Measurements from ENCODE around the gene PSMA5. TPM values are rescaled to one million over a fixed set of nuclear protein-coding genes. Genes with fewer than 3 reads are reported as not detected.

PSMA5 gene
- total and polyA plus RNA-seq, 10 of the 15 experiments (the other 5 are each of a cell fraction or from before 2014, with no cell fraction given) = 58.7 to 271 (median 187) TPM

- TF ChIP-seq TARDBP (IDR thresholded peaks at IDR 0.05; ENCODE audit: borderline replicate concordance) (no peak), E2F4 (IDR thresholded peaks at IDR 0.05; ENCODE audit: low read depth, low read length) (no peak)
These were observed 18.1 kb upstream of the PSMA5 start (continued) for GRCh38 chr1:109444346-109444745.

- DNase-seq (ENCODE audit: low read depth, low spot score) (no peak), ATAC-seq (no peak), FAIRE-seq (no peak)
- Histone ChIP-seq H3K27ac (ENCODE audit: control insufficient read depth, insufficient read depth) (no peak overlapping the region), H3K36me3 (ENCODE audit: control insufficient read depth in 2 of 2, insufficient read depth in 2 of 2, low read length in 1 of 2) (no peaks in the 10 kb centered on the region), H3K27me3 (replicated peaks in 1 of 2; ENCODE audit: control insufficient read depth in 2 of 2, insufficient read depth in 2 of 2, low read length in 1 of 2) (no peaks in the 10 kb centered on the region), H4K20me1 (ENCODE audit: control insufficient read depth, insufficient read depth) (no peaks in the 10 kb centered on the region), H3K4me3 (no peak overlapping the region), H3K79me2 (ENCODE audit: control insufficient read depth, insufficient read depth, low read length) (no peaks in the 10 kb centered on the region), H3K4me2 (ENCODE audit: control insufficient read depth, insufficient read depth) (no peak overlapping the region), H3K9ac (ENCODE audit: control insufficient read depth, insufficient read depth, low read length) (no peak overlapping the region), H3K9me3 (replicated peaks; ENCODE audit: control insufficient read depth, insufficient read depth, low read length) (no peaks in the 10 kb centered on the region), H2AFZ (ENCODE audit: control insufficient read depth, low read depth, low read length) (no peak overlapping the region), H3K4me1 (ENCODE audit: control insufficient read depth, insufficient read depth, low read length) (no peaks in the 10 kb centered on the region)
- 43% methylated on average over 2 of the region's 2 CpGs for WGBS (ENCODE audit: insufficient coverage, insufficient replicate concordance, low lambda C conversion rate, missing lambda C conversion rate)
- ChIA-PET RAD21 (ENCODE audit: unreplicated experiment) (no interaction called here), CTCF (no interaction called here), SMC1A (ENCODE audit: uncharacterized antibody, unreplicated experiment) (no interaction called here), POLR2A (no interaction called here)
- in situ Hi-C loops (cut with MboI) (no loop called here), intact Hi-C loops (cut with micrococcal nuclease; ENCODE audit: unreplicated experiment) (no loop called here)
- TF ChIP-seq FOXK2 (IDR thresholded peaks at IDR 0.05) (no peak), ATF7 (IDR thresholded peaks at IDR 0.05; ENCODE audit: low read depth) (no peak), WRNIP1 (IDR thresholded peaks at IDR 0.05; ENCODE audit: borderline replicate concordance, low read depth, low read length) (no peak), HCFC1 (IDR thresholded peaks at IDR 0.05; ENCODE audit: low read length) (no peak), BCL11A (IDR thresholded peaks at IDR 0.05; ENCODE audit: low read depth, low read length) (no peak), RAD51 (IDR thresholded peaks at IDR 0.05) (no peak), PRDM15 (CRISPR knock-in tag; IDR thresholded peaks at IDR 0.05) (no peak), E2F4 (IDR thresholded peaks at IDR 0.05; ENCODE audit: low read depth, low read length) (no peak), TARDBP (IDR thresholded peaks at IDR 0.05; ENCODE audit: borderline replicate concordance) (no peak), HDGF (IDR thresholded peaks at IDR 0.05) (no peak), SREBF2 (IDR thresholded peaks at IDR 0.05; ENCODE audit: low read length) (no peak), GABPA (IDR thresholded peaks at IDR 0.05; ENCODE audit: low read depth) (no peak)
- TF ChIP-seq, protein P1, sequence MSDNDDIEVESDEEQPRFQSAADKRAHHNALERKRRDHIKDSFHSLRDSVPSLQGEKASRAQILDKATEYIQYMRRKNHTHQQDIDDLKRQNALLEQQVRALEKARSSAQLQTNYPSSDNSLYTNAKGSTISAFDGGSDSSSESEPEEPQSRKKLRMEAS (IDR thresholded peaks at IDR 0.05; ENCODE audit: low read depth, low read length) = no peak
- no TSS peak for BruUV-seq (replicated peaks)
These were observed 17.2 kb upstream of the PSMA5 start for GRCh38 chr1:109443476-109443875.
